Fibroblast of lung (primary cell): Measurements from ENCODE around the gene CRLF1.

Source experiments
- CTCF ChIP-seq, 2 donors: IDR thresholded peaks in 1 of 2; conservative IDR thresholded peaks in 1 of 2; 1 replicate in 1 of 2; 2 replicates in 1 of 2; pipeline ENCODE4 v1.5.1; 2011 to 2012; ENCODE audit warnings: low read length in 2 of 2, control low read depth in 1 of 2, inconsistent platforms in 1 of 2, low read depth in 1 of 2, mild to moderate bottlenecking in 1 of 2
- EZH2 ChIP-seq: IDR thresholded peaks from 2 replicates; pipeline ENCODE4 v1.5.1; 2012; ENCODE audit warnings: low read length, control low read depth, mild to moderate bottlenecking; ENCODE audit errors: missing control alignments

- TF ChIP-seq CTCF (conservative IDR thresholded peaks at IDR 0.05 in 1 of 2, IDR thresholded peaks at IDR 0.05 in 1 of 2; ENCODE audit: low read depth in 1 of 2, low read length in 2 of 2): no peak
- no peak for TF ChIP-seq EZH2
Observed at GRCh38 chr19:18609717-18610051, 3.1 kb upstream of the CRLF1 start.
